Esophagus (tissue), 2 donors: Measurements from ENCODE around the gene PDZD7. TPM values are rescaled to one million over a fixed set of nuclear protein-coding genes. Genes with fewer than 3 reads are reported as not detected.

Experiments used
- H3K27ac ChIP-seq, 2 donors: one replicate each; pipeline ENCODE4 v1.5.1; 2013; ENCODE audit warnings: low read depth in 2 of 2, mild to moderate bottlenecking in 2 of 2, inconsistent platforms in 1 of 2, low read length in 1 of 2, moderate library complexity in 1 of 2
- H3K27me3 ChIP-seq, 2 donors: one replicate each; pipeline ENCODE4 v1.6.1; 2013; ENCODE audit warnings: low read length in 2 of 2, control low read depth in 1 of 2, mild to moderate bottlenecking in 1 of 2; ENCODE audit not compliant: insufficient read depth in 2 of 2, control insufficient read depth in 1 of 2
- H3K36me3 ChIP-seq, 2 donors: one replicate each; pipeline ENCODE4 v1.6.1; 2013; ENCODE audit warnings: low read length in 1 of 2; ENCODE audit not compliant: control insufficient read depth in 2 of 2, insufficient read depth in 2 of 2
- H3K4me1 ChIP-seq, 2 donors: one replicate each; pipeline ENCODE4 v1.6.1; 2013; ENCODE audit warnings: low read length in 1 of 2; ENCODE audit not compliant: control insufficient read depth in 2 of 2, insufficient read depth in 2 of 2
- H3K4me3 ChIP-seq, 2 donors: one replicate each; pipeline ENCODE4 v1.5.1; 2013; ENCODE audit warnings: low read length in 2 of 2, mild to moderate bottlenecking in 2 of 2, low read depth in 1 of 2, moderate library complexity in 1 of 2
- H3K9me3 ChIP-seq, 2 donors: one replicate each; pipeline ENCODE4 v1.6.1; 2013; ENCODE audit warnings: mild to moderate bottlenecking in 2 of 2, low read depth in 1 of 2, low read length in 1 of 2, moderate library complexity in 1 of 2; ENCODE audit not compliant: control insufficient read depth in 2 of 2, insufficient read depth in 1 of 2
- WGBS, 2 donors: extraction: QIAGEN DNeasy Blood & Tissue Kit; methylation state at CpG; one replicate each; pipeline ENCODE4 v1.1.7; 2013; 5-methylcytosine and 5-hydroxymethylcytosine counted together
- polyA plus RNA-seq, 2 donors: library from polyadenylated mRNA; stranded (reverse); fragments of 200-250 nt; gene quantifications; one replicate each; pipeline ENCODE4 v1.2.3, GENCODE V29; 2013
- donor health status: healthy with polysubstance abuse.
- donor health status: Bipolar disorder and iron deficiency.

Gene PDZD7
- polyA plus RNA-seq, 2 donors = 0.11 to 0.14 TPM

DNA sequence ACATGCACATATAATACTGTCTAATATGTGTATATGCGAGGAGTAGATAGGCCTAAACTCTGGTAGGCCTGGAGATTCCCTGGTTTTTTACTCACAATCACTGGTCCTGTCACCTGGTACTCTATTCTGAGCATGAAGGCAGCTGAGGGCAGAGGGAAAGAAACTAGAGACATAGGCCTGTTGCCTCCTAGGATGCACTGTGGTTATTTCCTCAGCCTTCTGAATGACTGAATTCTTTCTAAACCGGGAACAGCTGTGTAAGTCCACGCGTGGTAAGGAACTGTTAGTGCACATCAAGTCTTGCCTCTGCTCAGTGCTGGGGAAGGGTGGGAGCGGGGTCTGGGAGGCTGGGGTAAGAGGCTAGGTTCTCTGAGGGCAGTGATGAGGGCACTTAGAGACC, 38.5 kb upstream of the PDZD7 start:
- Histone ChIP-seq H3K36me3 (no peaks in the 10 kb centered on the region), H3K27me3 (no peaks in the 10 kb centered on the region), H3K27ac (no peak overlapping the region), H3K4me1 (peaks cover 4 to 5% of the 10 kb centered on the region in 2 donors), H3K4me3 (no peak overlapping the region), H3K9me3 (no peaks in the 10 kb centered on the region)
- WGBS, 2 donors = 89 to 91% methylated on average over 5 of the region's 5 CpGs

DNA sequence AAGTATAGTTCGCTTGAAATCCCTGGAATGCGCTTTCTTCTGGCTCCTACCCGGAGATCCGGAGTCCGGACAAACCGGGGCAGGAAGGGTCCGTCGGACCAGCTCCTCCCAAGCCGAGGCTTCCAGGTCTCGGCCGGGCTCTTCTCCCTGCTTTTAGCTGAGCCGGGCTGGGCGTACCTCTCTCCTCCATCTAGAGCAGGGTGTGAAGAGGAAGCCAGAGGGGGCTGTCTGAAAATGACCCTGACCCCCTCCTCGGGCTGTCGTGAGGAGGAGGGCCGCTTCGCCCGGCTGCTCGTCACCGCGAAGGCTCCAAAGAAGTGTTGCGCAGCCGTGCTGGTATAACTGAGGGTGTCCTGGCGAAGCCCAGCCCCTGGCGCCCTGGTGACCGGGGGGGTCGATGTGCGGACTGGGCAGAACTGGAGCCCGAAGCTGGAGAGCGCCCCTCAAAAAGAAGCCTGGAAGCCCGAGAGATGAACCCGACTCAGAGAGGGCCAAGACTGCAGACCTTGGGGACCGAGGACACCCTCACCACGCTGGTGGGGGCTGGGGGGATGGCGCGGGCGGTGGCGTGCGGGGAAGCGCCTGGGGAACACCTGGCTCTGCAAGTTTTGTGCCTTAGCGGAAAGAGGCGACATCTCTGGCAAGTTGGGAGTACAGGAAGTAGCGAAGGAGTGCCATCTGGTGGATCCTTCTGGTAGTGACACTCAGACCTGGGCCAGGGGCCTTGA, 36.6 kb upstream of the PDZD7 start:
- H3K4me1 ChIP-seq = peaks cover 7 to 9% of the 10 kb centered on the region in 2 donors
- peak overlapping the region; percentile 45 to 50 for H3K4me3 ChIP-seq
- H3K27ac ChIP-seq = peak overlapping the region in 1 of 2 donors; percentile 51
- 1% methylated on average over 43 of the region's 43 CpGs for WGBS, 2 donors
- H3K36me3 ChIP-seq = no peaks in the 10 kb centered on the region
- H3K9me3 ChIP-seq = no peaks in the 10 kb centered on the region
- peaks cover 0 to 3% of the 10 kb centered on the region in 2 donors for H3K27me3 ChIP-seq

DNA sequence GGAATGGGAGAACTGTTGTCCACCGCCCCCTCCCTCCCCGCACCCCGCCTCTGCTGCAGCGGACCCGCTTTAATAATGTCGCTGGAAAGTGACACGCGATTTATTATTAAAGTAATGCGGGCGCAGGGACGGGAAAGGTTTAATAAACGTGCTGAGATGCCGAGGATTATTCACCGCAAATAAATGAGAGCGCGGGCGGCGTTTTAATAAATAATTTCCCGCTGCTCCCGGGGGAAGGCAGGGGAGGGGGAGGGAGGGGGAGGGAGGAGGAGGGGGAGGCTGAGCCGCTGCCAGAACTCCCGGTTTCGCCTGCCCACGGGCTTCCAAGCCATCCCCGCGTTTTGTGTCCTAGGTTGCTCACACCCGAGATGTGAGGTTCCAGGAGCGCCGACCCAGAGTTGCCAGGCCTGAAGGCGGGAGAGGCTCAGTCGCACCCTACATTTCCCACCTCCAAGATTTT, 36.0 kb upstream of the PDZD7 start:
- H3K9me3 ChIP-seq = no peaks in the 10 kb centered on the region
- H3K36me3 ChIP-seq = no peaks in the 10 kb centered on the region
- peak overlapping the region; percentile 45 to 50 for H3K4me3 ChIP-seq
- 1% methylated on average over 31 of the region's 31 CpGs for WGBS, 2 donors
- H3K4me1 ChIP-seq = peaks cover 7 to 15% of the 10 kb centered on the region in 2 donors
- H3K27ac ChIP-seq = peak overlapping the region in 1 of 2 donors; percentile 76
- H3K27me3 ChIP-seq = peaks cover 0 to 3% of the 10 kb centered on the region in 2 donors

DNA sequence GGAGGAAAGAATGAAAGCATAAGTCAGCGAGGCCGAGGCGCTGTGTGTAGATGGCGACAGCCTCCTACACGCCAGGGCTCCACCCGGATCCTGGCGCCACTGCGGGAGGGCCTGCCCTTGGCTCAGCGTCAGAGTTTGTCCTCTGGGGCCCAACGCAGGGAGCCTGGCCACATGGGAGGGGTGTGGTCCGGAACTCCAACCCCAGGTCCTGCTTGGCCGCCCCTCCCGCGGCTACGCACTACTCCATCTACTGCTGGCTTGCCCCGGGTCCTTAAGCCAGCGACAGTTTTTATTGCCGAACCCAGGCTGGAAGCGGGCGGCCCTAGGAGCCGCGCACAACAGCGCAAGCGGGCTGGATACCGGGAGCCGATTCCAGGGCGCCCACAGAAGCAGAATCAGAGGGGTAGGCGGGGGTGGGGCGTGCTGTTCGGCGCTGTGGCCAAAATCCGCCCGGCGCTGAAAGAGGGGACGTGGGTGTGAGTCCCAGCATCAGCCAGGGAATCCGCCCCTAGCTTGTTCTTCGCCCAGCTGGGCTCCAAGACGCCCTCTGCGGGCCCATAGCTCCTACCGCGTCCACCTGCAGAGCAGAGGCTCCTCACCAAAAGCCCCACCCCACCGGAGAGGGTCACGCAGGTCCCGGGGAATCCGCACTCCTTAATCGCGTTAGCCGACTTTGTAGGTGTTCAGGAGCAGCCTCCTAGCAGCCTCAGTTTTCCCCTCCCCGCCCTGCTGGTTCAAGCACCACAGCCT, 35.4 kb upstream of the PDZD7 start:
- Histone ChIP-seq H3K4me1 (peaks cover 7 to 19% of the 10 kb centered on the region in 2 donors), H3K27me3 (peaks cover 0 to 3% of the 10 kb centered on the region in 2 donors), H3K4me3 (peak overlapping the region; percentile 30 to 50), H3K9me3 (no peaks in the 10 kb centered on the region), H3K27ac (peak overlapping the region; percentile 48 to 76), H3K36me3 (no peaks in the 10 kb centered on the region)
- WGBS, 2 donors = 2 to 3% methylated on average over 49 of the region's 49 CpGs

DNA sequence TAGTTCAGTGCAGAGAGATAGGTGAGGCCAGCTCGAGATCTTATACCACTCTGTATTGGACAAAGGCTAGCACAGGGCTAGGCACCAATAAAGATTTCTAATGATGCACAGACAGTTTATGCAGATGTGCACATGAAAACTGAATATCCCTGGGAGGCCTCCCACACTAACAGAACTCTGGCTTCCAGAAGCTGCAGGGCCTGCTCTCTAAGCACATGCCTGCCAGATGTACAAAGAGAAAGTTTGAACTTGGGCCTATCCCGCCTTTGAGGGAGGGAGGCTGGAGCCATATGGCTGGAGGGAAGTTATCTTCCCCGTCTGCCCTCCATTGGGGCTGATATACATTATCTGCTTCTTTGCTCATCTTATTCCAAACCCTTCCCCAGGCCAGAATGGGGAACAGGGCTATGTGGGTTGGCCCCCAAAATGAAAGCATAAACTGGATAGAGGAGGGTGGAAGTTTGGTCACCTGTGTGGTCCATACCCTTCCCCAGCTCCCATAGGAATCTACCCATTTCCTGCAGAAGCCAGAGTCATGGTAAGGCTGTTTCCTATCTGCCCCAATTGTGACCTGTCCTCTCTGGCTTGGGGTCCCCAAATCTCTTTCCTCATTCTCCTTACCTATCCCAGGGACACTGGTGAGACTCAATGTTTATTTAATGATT, 34.7 kb upstream of the PDZD7 start:
- H3K36me3 ChIP-seq = no peaks in the 10 kb centered on the region
- peaks cover 0 to 3% of the 10 kb centered on the region in 2 donors for H3K27me3 ChIP-seq
- peaks cover 7 to 21% of the 10 kb centered on the region in 2 donors for H3K4me1 ChIP-seq
- WGBS, 2 donors = 77 to 87% methylated on average over 3 of the region's 3 CpGs
- H3K9me3 ChIP-seq = no peaks in the 10 kb centered on the region
- H3K27ac ChIP-seq = peak overlapping the region in 1 of 2 donors; percentile 76
- peak overlapping the region in 1 of 2 donors; percentile 50 for H3K4me3 ChIP-seq

DNA sequence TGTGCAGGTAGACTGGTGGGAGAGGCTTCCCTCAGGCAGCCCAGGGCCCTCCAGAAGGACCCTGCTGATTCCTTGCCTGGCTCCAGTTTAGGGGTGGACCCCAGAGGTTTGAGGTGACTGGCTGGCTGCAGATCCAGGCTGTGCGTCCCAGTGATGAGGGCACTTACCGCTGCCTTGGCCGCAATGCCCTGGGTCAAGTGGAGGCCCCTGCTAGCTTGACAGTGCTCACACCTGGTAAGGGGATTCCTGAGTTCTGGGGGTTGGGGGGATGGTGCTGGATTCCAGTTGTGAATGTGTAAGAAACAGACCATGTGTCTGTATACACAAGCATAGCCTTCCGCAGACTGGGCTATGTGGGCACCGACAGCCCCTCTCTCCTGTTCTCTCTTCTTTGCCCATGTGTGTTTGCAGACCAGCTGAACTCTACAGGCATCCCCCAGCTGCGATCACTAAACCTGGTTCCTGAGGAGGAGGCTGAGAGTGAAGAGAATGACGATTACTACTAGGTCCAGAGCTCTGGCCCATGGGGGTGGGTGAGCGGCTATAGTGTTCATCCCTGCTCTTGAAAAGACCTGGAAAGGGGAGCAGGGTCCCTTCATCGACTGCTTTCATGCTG, 33.6 kb upstream of the PDZD7 start:
- Histone ChIP-seq H3K4me1 (peaks cover 7 to 21% of the 10 kb centered on the region in 2 donors), H3K4me3 (no peak overlapping the region), H3K27ac (no peak overlapping the region), H3K36me3 (no peaks in the 10 kb centered on the region), H3K27me3 (peaks cover 0 to 3% of the 10 kb centered on the region in 2 donors), H3K9me3 (no peaks in the 10 kb centered on the region)
- 90 to 93% methylated on average over 9 of the region's 9 CpGs for WGBS, 2 donors

DNA sequence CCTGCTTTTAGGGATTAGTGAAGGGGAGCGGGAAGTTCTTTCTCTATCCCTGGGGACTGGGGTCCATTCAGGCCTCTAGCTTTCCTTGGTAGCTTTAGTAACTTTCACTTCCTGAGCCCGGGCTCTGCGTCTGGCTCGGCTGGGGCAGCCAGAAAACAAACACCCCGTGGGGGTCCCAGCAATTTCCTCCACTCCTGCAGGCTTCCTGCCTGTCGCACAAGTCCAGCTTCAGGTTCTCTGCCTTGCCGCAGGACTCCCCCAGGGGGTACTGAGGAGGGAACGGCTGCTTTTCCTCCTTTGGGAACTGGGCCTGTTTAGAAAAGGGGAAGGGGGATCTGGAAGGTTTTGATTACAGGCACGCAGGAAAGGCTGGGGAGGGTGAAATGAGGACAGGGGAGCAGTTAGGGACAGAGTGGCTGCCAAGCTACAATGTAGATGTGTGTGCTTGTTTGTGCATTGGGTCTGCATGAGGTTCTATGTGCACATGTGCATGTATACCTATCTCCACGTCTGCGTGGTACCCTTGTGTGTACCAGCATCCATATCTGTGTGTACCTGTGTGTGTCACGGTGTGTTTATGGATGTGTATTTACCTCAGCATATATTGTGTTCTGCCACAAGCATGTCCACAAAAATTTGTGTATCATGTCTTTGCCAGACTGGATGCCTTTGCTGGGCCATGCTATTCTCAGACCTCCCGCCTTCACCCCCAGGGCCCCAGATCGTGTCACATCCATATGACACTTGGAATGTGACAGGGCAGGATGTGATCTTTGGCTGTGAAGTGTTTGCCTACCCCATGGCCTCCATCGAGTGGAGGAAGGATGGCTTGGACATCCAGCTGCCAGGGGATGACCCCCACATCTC, 32.9 kb upstream of the PDZD7 start:
- WGBS, 2 donors = 66 to 67% methylated on average over 15 of the region's 15 CpGs
- Histone ChIP-seq H3K27me3 (peaks cover 0 to 3% of the 10 kb centered on the region in 2 donors), H3K27ac (no peak overlapping the region), H3K9me3 (no peaks in the 10 kb centered on the region), H3K36me3 (no peaks in the 10 kb centered on the region), H3K4me3 (no peak overlapping the region), H3K4me1 (peaks cover 7 to 21% of the 10 kb centered on the region in 2 donors)

DNA sequence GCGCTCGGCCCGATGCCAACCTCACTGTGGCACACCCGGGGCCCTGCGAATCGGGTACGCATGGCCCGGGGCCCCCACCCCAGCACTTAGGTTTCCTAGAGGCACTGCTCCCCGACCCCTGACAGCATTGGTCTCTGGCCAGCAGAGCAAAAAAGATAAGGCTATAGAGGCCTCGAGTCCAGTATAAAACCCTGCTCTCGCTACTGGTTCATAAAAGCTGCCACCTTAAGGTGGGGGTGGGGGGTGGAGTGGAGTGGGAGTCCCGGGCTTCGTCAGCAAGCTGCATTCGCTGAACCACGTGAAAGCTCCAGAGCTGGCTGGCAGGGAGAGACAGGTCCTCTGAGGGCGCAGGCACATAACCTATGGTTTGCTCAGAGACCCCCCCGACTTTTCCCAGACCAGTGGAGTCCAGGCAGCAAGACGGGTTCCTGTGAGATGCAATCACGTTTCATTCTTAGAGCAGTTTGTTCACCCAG, 32.2 kb upstream of the PDZD7 start:
- Histone ChIP-seq H3K36me3 (no peaks in the 10 kb centered on the region), H3K27ac (no peak overlapping the region), H3K9me3 (no peaks in the 10 kb centered on the region), H3K27me3 (peaks cover 0 to 3% of the 10 kb centered on the region in 2 donors), H3K4me3 (peak overlapping the region; percentile 20 to 45), H3K4me1 (peaks cover 7 to 21% of the 10 kb centered on the region in 2 donors)
- 23% methylated on average over 19 of the region's 19 CpGs for WGBS, 2 donors
